NT2/D1 (cell line): ENCODE measurements around the gene IRF3.

ENCODE experiments used
- DNase-seq: peaks from one replicate; pipeline ENCODE4 v3.0.0-alpha.2; 2011; ENCODE audit warnings: low read depth, low spot score
- H3K27me3 ChIP-seq: 2 replicates; pipeline ENCODE4 v1.6.0; 2011; ENCODE audit warnings: mild to moderate bottlenecking; ENCODE audit not compliant: insufficient read length, insufficient read depth
- H3K36me3 ChIP-seq: 2 replicates; pipeline ENCODE4 v1.6.1; 2011; ENCODE audit warnings: mild to moderate bottlenecking, low read length, mixed read lengths; ENCODE audit not compliant: insufficient read depth, insufficient read length
- H3K4me1 ChIP-seq: 2 replicates; pipeline ENCODE4 v1.5.1; 2011; ENCODE audit not compliant: insufficient read depth, insufficient read length
- H3K4me3 ChIP-seq: 2 replicates; pipeline ENCODE4 v1.5.1; 2011; ENCODE audit warnings: low read depth; ENCODE audit not compliant: insufficient read length
- H3K9ac ChIP-seq: 2 replicates; pipeline ENCODE4 v1.6.0; 2011; ENCODE audit warnings: low read depth; ENCODE audit not compliant: insufficient read length
- H3K9me3 ChIP-seq: 2 replicates; pipeline ENCODE4 v1.5.1; 2011; ENCODE audit warnings: mild to moderate bottlenecking, low read length; ENCODE audit not compliant: insufficient read depth
- SUZ12 ChIP-seq: IDR thresholded peaks from 2 replicates; pipeline ENCODE4 v1.6.1; 2011; ENCODE audit not compliant: insufficient read length, insufficient read depth; ENCODE audit errors: extremely low read depth
- YY1 ChIP-seq: IDR thresholded peaks from 2 replicates; pipeline ENCODE4 v1.6.1; 2011; ENCODE audit not compliant: insufficient read length, insufficient read depth
- ZNF274 ChIP-seq: IDR thresholded peaks from 2 replicates; pipeline ENCODE4 v1.6.1; 2011; ENCODE audit warnings: mild to moderate bottlenecking, low read depth, low read length

IRF3 gene

GRCh38 chr19:49680421-49681351, 15.0 kb upstream of the IRF3 start:
- Histone ChIP-seq H3K9me3 (no peaks in the 10 kb centered on the region), H3K9ac (no peak overlapping the region), H3K4me1 (peaks cover 11% of the 10 kb centered on the region), H3K4me3 (no peak overlapping the region), H3K27me3 (no peaks in the 10 kb centered on the region), H3K36me3 (peaks cover 59% of the 10 kb centered on the region)
- TF ChIP-seq ZNF274 (no peak), YY1 (no peak), SUZ12 (no peak)
- peak; percentile 87 for DNase-seq

GRCh38 chr19:49679771-49680413, 14.2 kb upstream of the IRF3 start:
- Histone ChIP-seq H3K4me1 (peaks cover 8% of the 10 kb centered on the region), H3K27me3 (no peaks in the 10 kb centered on the region), H3K36me3 (peaks cover 51% of the 10 kb centered on the region), H3K4me3 (peak overlapping the region; percentile 4), H3K9me3 (no peaks in the 10 kb centered on the region), H3K9ac (peak overlapping the region; percentile 21)
- no peak for TF ChIP-seq YY1
- TF ChIP-seq ZNF274: no peak
- no peak for TF ChIP-seq SUZ12
- DNase-seq: no peak

- DNase-seq: no peak
- H3K36me3 ChIP-seq: peaks cover 46% of the 10 kb centered on the region
- no peaks in the 10 kb centered on the region for H3K9me3 ChIP-seq
- H3K4me1 ChIP-seq: peaks cover 8% of the 10 kb centered on the region
- H3K9ac ChIP-seq: no peak overlapping the region
- TF ChIP-seq ZNF274: no peak
- TF ChIP-seq YY1: no peak
- no peak for TF ChIP-seq SUZ12
- H3K4me3 ChIP-seq: no peak overlapping the region
- no peaks in the 10 kb centered on the region for H3K27me3 ChIP-seq
These were observed 13.5 kb upstream of the IRF3 start for GRCh38 chr19:49678985-49679770.

- Histone ChIP-seq H3K4me3 (peak overlapping the region; percentile 98), H3K4me1 (peaks cover 4% of the 10 kb centered on the region), H3K36me3 (peaks cover 46% of the 10 kb centered on the region), H3K9ac (peak overlapping the region; percentile 99), H3K9me3 (no peaks in the 10 kb centered on the region), H3K27me3 (no peaks in the 10 kb centered on the region)
- TF ChIP-seq YY1: no peak
- TF ChIP-seq SUZ12: no peak
- TF ChIP-seq ZNF274: no peak
- DNase-seq: peak; percentile 69
These were observed 12.4 kb upstream of the IRF3 start for GRCh38 chr19:49677901-49678674.

GRCh38 chr19:49677231-49677900, 11.7 kb upstream of the IRF3 start, which contains the start of gene PRMT1:
Gene PRMT1 (plus strand): TSS chr19:49677271. CDS start chr19:49677281, 10 bp downstream.
- H3K4me1 ChIP-seq: peaks cover 4% of the 10 kb centered on the region
- H3K36me3 ChIP-seq: peaks cover 40% of the 10 kb centered on the region
- no peaks in the 10 kb centered on the region for H3K9me3 ChIP-seq
- TF ChIP-seq ZNF274: no peak
- peak; percentile 23 for TF ChIP-seq YY1
- H3K9ac ChIP-seq: peak within 1 kb of the TSS; percentile 99
- no peak for DNase-seq
- H3K27me3 ChIP-seq: no peaks in the 10 kb centered on the region
- peak within 1 kb of the TSS; percentile 98 for H3K4me3 ChIP-seq

GRCh38 chr19:49676784-49677230, 11.2 kb upstream of the IRF3 start:
- Histone ChIP-seq H3K4me3 (peak overlapping the region; percentile 98), H3K9ac (peak overlapping the region; percentile 99), H3K4me1 (peaks cover 6% of the 10 kb centered on the region), H3K27me3 (no peaks in the 10 kb centered on the region), H3K9me3 (no peaks in the 10 kb centered on the region), H3K36me3 (peaks cover 35% of the 10 kb centered on the region)
- DNase-seq: peak; percentile 98
- TF ChIP-seq ZNF274 (no peak), YY1 (no peak), SUZ12 (no peak)
